Stimulated activated CD4-positive, alpha-beta T cell treated with anti-CD3 and anti-CD28 coated beads, Interleukin-4, amount 100 ng/mL, for 1 hour (primary cell): Measurements from ENCODE around the gene PLIN4.

Experiments
- DNase-seq: peaks from one replicate; pipeline ENCODE4 v3.0.0-alpha.2; 2020

Gene PLIN4

GRCh38 chr19:4505570-4506448 lies 12.5 kb downstream of the PLIN4 start:
- no peak for DNase-seq

DNA sequence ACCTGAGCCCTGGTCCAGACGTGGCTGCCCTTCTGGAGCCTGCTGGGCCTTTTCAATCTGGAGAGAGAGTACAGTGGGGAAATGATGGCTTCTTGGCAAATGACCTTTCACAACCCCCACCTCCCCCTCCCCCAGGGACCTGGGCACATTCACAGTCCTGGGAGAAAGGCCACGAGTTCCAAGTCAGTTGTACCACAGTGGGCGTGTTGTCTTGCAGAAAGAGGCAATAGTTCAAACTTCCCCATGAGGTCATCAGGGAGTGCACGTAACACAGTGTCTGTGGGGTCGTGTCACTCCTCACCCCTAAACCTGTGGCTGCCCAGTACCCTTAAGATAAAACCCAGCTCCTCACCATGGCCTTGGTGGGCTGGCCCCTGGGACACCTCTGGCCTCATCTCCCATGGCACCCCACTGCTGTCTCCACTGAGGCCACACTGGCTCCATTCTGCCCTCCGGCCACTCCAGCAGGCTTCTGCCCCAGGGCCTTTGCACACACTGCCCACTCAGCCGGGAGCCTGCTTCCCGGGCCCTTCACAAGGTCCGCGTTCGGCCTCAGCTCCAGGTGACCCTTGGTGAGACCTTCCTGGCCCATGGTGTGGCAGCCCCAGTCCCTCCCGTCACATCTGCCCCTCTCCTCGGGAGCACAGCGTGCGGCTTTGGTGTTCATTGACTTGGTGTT lies 13.3 kb downstream of the PLIN4 start:
- no peak for DNase-seq

- no peak for DNase-seq
Measured at GRCh38 chr19:4504297-4504701, 14.0 kb downstream of the PLIN4 start.

- DNase-seq: no peak
Measured at GRCh38 chr19:4503825-4504170, 14.5 kb downstream of the PLIN4 start.

GRCh38 chr19:4503132-4503824 lies 15.0 kb downstream of the PLIN4 start:
- no peak for DNase-seq

GRCh38 chr19:4502282-4503131 lies 15.8 kb downstream of the PLIN4 start:
- DNase-seq: no peak

DNA sequence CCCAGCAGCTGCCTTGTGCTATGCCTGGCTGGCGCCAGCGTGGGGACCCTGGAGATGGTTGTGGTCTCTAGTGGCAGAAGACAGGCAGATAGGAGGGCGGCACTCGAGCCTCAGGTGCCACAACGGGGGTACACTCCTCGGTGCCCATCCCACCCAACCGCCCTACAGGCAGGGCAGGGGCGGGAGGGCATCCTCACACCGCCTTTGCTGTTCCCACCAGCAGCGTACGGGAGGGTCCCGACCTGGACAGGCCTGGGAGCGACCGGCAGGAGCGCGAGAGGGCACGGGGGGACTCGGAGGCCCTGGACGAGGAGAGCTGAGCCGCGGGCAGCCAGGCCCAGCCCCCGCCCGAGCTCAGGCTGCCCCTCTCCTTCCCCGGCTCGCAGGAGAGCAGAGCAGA lies 16.6 kb downstream of the PLIN4 start:
- DNase-seq: no peak

- DNase-seq: no peak
Measured at GRCh38 chr19:4500841-4501591, 17.3 kb downstream of the PLIN4 start.

- no peak for DNase-seq
Measured at GRCh38 chr19:4499855-4500254, 18.4 kb downstream of the PLIN4 start.

DNA sequence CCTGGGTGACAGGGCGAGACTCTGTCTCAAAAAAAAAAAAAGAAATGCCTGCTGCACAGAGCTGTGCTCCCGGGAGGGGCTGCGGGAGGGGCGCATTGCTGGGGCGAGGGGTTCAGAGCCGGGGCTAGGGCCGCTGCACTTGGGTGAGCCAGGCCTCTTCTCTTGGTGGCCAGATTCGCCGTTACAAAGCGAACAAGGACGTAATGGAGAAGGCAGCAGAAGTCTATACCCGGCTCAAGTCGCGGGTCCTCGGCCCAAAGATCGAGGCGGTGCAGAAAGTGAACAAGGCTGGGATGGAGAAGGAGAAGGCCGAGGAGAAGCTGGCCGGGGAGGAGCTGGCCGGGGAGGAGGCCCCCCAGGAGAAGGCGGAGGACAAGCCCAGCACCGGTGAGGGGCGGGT lies 19.0 kb downstream of the PLIN4 start:
- DNase-seq: no peak

- no peak for DNase-seq
Measured at GRCh38 chr19:4498694-4499093, 19.6 kb downstream of the PLIN4 start.

DNA sequence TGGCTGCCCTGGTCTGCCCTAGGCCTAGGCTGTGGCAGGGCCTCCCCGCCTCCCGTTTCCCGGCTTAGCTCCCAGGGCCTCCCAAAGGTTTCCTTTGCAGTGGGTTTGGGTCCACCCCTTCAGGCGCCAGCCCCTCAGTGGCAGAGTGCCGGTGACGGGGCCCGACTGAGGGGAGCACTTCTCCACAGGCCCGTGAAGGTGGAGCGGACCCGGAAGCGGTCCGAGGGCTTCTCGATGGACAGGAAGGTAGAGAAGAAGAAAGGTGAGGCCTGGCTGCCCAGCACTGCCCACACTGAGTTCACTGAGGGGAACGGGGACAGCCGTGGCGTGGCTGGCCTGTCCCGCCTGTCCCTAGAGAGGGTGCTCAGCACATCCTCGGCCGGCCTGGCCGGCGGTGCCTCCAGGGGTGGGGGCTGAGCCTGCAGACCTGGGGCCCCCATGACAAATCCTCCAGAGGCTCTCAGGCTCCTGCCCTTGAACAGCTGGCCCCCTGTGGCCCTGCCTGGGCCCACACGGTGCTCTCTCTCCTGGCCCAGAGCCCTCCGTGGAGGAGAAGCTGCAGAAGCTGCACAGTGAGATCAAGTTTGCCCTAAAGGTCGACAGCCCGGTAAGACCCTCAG lies 20.4 kb downstream of the PLIN4 start:
- DNase-seq: no peak

GRCh38 chr19:4496304-4496703 lies 22.0 kb downstream of the PLIN4 start:
- DNase-seq: no peak

DNA sequence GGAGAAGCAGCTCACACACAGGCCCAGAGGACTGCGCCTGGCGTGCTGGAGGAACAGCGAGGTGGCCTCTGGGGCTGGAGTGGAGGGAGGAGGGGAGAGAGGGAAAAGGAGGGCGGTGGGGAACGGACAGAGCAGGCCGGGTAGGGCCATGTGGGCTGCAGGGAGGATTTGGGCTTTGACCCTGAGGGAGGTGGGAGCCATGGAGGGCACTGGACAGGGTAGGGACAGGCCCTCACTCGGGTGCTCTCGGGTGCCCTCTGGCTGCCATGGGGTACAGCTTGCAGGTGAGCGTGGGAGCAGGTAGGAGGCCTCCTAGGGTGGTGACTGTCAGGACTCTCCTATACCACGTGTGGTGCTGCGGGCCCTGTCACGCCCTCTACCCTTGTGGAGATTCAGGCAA lies 22.8 kb downstream of the PLIN4 start:
- no peak for DNase-seq

DNA sequence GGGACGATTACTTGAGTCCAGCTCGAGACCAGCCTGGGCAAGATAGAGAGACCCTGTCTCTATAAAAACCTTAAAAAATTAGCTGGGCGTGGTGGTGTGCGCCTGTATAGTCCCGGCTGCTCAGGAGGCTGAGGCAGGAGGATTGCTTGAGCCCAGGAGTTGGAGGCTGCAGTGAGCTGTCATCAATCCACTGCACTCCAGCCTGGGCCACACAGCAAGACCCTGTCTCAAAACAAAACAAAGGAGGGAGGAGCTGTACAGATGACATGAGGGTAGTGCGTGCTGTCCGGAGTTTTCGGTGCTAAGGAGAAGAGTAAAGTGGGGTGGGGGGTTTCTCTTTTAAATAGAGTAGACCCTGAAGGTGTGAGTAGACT lies 23.6 kb downstream of the PLIN4 start:
- no peak for DNase-seq

DNA sequence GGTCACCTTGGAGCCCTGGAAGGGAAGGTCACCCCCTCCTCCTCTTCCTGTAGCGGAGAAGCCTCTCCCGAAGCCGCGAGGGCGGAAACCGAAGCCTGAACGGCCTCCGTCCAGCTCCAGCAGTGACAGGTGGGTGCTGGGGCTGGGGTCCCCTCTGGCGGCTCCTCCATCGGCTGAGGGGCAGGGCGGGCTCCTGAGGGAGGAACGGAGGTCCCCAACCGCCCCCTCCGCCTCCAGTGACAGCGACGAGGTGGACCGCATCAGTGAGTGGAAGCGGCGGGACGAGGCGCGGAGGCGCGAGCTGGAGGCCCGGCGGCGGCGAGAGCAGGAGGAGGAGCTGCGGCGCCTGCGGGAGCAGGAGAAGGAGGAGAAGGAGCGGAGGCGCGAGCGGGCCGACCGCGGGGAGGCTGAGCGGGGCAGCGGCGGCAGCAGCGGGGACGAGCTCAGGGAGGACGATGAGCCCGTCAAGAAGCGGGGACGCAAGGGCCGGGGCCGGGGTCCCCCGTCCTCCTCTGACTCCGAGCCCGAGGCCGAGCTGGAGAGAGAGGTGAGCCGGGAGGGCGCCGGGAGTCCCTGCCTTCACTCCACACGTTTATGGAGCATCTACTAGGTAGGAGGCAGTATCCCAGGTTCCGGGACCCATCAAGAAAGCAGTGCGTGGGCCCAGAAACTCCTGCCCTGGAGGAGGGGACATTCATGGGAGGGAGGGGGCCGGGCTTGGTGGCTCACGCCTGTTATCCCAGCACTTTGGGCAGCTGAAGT lies 24.2 kb downstream of the PLIN4 start:
- DNase-seq: no peak

DNA sequence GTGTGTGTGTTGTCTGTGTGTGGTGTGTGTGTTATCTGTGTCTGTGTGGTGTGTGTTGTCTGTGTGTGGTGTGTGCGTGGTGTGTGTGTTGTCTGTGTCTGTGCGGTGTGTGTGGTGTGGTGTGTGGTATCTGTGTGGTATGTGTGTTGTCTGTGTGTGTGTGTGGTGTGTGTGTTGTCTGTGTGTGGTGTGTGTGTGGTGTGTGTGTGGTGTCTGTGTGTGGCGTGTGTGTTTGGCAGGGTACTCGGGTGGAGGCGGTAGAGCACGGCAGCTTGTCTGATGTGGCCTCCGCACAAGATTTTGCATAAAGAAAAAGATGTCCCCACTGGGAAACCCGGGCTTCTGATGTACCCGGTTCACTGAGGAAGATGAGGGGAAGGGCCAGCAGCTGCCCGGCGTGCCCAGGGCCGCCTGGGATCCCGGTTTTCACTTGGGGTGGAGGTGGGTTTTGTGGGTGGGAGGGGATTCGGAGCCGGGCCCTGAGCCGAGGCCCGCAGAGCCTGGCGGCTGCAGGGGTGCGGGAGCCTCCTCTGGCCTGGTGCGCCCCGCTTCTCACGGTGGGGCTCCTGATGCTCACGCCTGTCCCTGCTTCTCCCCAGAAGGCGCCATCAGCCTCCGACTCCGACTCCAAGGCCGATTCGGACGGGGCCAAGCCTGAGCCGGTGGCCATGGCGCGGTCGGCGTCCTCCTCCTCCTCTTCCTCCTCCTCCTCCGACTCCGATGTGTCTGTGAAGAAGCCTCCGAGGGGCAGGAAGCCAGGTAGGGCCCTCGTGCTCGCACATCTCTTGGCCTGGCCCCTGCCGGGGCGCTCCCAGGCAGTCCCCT lies 25.0 kb downstream of the PLIN4 start:
- DNase-seq: no peak

DNA sequence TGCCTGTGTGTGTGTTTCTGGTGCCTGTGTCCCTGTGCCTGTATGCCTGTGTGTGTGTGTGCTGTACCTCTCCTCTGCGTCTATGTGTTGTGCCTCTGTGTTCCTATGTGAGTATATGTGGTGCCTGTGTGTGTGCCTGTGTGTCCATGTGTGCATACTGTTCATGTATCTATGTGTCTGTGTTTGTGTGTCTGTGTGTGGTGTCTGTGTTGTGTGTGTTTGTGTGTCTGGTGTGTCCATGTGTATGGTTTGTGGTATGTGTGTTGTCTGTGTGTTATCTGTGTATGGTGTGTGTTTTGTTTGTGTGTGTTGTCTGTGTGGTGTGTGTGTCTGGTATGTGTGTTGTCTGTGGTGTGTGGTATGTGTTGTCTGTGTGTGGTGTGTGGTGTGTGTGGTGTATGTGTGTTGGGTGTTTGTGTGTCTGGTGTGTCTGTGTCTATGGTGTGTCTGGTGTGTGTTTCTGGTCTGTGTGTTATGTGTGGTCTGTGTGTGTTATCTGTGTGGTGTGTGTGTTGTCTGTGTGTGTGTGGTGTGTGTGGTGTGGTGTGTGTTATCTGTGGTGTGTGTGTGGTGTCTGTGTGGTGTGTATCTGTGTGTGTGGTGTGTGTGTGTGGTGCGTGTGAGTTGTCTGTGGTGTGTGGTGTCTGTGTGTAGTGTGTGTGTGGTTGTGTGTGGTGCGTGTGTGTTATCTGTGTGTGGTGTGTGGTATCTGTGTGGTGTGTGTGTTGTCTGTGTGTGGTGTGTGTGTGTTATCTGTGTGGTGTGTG lies 25.8 kb downstream of the PLIN4 start:
- no peak for DNase-seq

DNA sequence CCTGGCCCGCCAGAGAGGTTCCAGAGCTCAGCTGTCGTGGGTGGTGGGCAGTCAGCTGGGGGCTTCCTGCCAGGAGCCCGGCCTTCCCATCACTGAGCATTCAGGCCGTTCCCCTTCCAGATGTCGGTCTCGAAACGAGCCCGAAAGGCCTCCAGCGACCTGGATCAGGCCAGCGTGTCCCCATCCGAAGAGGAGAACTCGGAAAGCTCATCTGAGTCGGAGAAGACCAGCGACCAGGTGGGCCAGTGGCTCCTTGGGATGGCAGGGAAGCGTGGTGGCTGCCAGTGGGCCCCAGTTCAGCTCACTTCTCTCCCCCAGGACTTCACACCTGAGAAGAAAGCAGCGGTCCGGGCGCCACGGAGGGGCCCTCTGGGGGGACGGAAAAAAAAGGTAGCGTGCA lies 26.8 kb downstream of the PLIN4 start:
- no peak for DNase-seq
